Measurements from ENCODE around the gene SLC9B2.

Gene SLC9B2

DNA sequence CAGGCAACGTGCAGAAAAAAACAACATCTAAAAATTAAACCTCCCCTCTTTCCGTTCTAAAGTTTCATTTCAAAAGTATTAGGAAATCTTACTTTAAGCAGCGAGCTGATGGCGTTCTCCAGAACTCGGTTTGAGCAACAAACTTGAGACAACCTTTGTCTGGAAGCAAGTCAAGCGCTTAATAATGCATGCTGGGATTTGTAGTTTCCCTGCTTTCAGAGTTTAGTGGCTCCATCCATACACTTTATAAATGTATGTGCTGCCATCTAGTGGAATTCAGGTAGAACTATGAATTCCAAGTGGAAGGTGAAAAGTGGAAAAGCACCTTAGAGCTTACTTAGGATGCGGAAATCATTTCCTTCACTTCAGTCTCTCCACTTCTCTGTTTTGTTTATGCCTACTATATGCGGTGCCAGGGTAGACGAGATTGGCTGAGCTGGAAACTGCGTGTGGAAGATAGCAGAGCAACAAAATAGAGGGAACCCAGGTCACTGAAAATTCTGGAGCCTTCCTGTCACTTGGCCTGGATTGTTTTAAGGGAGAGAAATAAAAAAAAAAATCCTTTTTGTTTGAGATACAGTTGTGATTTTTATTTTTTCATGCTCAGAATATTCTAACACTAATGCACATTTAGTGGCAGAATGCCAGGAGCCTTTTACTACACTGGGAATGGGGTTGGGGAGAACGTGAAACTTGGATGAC, 23.3 kb upstream of the SLC9B2 start, which contains the start of gene BDH2:
BDH2 (minus strand) TSS at position 144 of the 702 bp plus-strand sequence. CDS start 3,580 bp downstream, outside the sequence.
- no peaks in the 10 kb centered on the region for H3K27me3 ChIP-seq (ENCODE audit: insufficient read depth, poor library complexity, severe bottlenecking)
- peak; percentile 82 to 85 for DNase-seq (ENCODE audit: low read depth in 1 of 2, low spot score in 1 of 2)
- H3K27ac ChIP-seq (replicated peaks) = peak within 1 kb of the TSS; percentile 50
- peak within 1 kb of the TSS; percentile 40 for H3K4me3 ChIP-seq (replicated peaks; ENCODE audit: insufficient read depth, low read length)
- TF ChIP-seq, protein P1, sequence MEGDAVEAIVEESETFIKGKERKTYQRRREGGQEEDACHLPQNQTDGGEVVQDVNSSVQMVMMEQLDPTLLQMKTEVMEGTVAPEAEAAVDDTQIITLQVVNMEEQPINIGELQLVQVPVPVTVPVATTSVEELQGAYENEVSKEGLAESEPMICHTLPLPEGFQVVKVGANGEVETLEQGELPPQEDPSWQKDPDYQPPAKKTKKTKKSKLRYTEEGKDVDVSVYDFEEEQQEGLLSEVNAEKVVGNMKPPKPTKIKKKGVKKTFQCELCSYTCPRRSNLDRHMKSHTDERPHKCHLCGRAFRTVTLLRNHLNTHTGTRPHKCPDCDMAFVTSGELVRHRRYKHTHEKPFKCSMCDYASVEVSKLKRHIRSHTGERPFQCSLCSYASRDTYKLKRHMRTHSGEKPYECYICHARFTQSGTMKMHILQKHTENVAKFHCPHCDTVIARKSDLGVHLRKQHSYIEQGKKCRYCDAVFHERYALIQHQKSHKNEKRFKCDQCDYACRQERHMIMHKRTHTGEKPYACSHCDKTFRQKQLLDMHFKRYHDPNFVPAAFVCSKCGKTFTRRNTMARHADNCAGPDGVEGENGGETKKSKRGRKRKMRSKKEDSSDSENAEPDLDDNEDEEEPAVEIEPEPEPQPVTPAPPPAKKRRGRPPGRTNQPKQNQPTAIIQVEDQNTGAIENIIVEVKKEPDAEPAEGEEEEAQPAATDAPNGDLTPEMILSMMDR (IDR thresholded peaks at IDR 0.05; ENCODE audit: insufficient read depth, low read length) = peak; percentile 42
- no peak for TF ChIP-seq POLR2AphosphoS5 (IDR thresholded peaks at IDR 0.05; ENCODE audit: low read depth)
- TF ChIP-seq SPI1 (IDR thresholded peaks at IDR 0.05; ENCODE audit: borderline replicate concordance, low read depth) = peak; percentile 17; the same call in 1 of the 2 replicates

DNA sequence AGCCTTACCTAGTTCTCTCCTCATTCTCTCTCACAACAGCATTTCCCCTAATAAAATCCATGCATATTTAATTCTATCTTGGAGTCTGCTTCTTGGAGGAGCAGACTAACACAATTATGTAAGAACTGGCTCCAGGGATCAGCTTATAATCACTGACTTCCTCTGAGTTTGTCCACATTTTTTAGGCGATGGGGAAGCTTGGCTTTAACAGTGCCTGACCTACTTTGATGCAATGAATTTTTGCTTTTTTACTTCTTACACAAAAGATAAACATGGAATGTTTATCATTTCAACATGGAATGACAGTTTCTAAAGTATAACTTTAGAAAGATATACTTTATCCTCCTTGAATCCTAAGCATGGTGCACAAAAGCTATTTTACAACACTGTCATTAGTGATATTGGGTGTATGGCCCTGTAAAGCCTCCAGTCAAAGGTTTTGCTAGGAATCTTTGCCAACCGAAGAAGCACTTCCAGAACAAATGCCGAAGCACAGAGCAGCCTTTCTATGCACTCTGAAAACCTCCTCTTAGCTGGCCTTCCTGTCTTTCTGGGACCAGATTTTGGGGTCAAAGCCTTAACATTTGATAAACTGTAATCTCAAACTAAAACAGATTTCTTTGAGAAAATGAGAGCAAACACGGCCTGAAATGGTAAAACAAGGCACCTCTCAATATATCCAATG, 22.3 kb upstream of the SLC9B2 start:
- TF ChIP-seq SPI1 (IDR thresholded peaks at IDR 0.05; ENCODE audit: borderline replicate concordance, low read depth) (no peak), GABPA (IDR thresholded peaks at IDR 0.05; ENCODE audit: low read depth) (no peak), POLR2AphosphoS5 (IDR thresholded peaks at IDR 0.05; ENCODE audit: low read depth) (no peak)
- TF ChIP-seq, protein P1 (IDR thresholded peaks at IDR 0.05; ENCODE audit: insufficient read depth, low read length) = no peak
- TF ChIP-seq, protein P2, sequence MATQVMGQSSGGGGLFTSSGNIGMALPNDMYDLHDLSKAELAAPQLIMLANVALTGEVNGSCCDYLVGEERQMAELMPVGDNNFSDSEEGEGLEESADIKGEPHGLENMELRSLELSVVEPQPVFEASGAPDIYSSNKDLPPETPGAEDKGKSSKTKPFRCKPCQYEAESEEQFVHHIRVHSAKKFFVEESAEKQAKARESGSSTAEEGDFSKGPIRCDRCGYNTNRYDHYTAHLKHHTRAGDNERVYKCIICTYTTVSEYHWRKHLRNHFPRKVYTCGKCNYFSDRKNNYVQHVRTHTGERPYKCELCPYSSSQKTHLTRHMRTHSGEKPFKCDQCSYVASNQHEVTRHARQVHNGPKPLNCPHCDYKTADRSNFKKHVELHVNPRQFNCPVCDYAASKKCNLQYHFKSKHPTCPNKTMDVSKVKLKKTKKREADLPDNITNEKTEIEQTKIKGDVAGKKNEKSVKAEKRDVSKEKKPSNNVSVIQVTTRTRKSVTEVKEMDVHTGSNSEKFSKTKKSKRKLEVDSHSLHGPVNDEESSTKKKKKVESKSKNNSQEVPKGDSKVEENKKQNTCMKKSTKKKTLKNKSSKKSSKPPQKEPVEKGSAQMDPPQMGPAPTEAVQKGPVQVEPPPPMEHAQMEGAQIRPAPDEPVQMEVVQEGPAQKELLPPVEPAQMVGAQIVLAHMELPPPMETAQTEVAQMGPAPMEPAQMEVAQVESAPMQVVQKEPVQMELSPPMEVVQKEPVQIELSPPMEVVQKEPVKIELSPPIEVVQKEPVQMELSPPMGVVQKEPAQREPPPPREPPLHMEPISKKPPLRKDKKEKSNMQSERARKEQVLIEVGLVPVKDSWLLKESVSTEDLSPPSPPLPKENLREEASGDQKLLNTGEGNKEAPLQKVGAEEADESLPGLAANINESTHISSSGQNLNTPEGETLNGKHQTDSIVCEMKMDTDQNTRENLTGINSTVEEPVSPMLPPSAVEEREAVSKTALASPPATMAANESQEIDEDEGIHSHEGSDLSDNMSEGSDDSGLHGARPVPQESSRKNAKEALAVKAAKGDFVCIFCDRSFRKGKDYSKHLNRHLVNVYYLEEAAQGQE (IDR thresholded peaks at IDR 0.05; ENCODE audit: insufficient replicate concordance, low read depth) = no peak
- Histone ChIP-seq H3K27ac (replicated peaks) (peak overlapping the region; percentile 50; the same call in 1 of the 2 replicates), H3K27me3 (ENCODE audit: insufficient read depth, poor library complexity, severe bottlenecking) (no peaks in the 10 kb centered on the region), H3K4me3 (replicated peaks; ENCODE audit: insufficient read depth, low read length) (peak overlapping the region; percentile 40)
- no peak for DNase-seq (ENCODE audit: low read depth in 1 of 2, low spot score in 1 of 2)

DNA sequence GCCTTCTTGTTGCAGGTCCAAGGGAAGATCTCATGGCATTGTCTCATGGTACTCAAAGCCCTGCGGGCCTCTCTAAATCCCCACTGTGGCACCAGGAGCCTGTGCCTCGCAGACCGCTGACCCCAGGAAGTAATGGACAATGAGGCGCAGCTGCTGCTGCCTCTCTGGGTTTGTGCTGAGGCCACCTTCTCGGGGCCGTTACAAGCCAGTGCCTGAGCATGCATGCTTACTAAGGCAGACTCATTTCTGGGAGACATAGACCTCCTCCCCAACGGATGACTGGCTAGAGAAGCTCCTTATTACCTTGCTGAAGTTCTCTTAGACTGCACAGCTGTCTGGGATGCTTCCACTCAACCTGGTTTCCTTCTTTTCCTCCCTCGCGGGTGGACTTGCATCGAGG, 21.8 kb upstream of the SLC9B2 start:
- Histone ChIP-seq H3K27me3 (ENCODE audit: insufficient read depth, poor library complexity, severe bottlenecking) (no peaks in the 10 kb centered on the region), H3K27ac (replicated peaks) (no peak overlapping the region), H3K4me3 (replicated peaks; ENCODE audit: insufficient read depth, low read length) (no peak overlapping the region)
- TF ChIP-seq, protein P1 (IDR thresholded peaks at IDR 0.05; ENCODE audit: insufficient read depth, low read length) = no peak
- TF ChIP-seq, protein P2 (IDR thresholded peaks at IDR 0.05; ENCODE audit: insufficient replicate concordance, low read depth) = no peak
- TF ChIP-seq SPI1 (IDR thresholded peaks at IDR 0.05; ENCODE audit: borderline replicate concordance, low read depth) (no peak), GABPA (IDR thresholded peaks at IDR 0.05; ENCODE audit: low read depth) (no peak), POLR2AphosphoS5 (IDR thresholded peaks at IDR 0.05; ENCODE audit: low read depth) (no peak)
- no peak for DNase-seq (ENCODE audit: low read depth in 1 of 2, low spot score in 1 of 2)

All from HL-60 (cell line).